ENCODE measurements around the gene LRRFIP2.
"Not testable (repeated sequence)": the region's sequence is repeated elsewhere in the genome, so short reads cannot be mapped to it uniquely, and the experiment has no call there.

LRRFIP2 gene

GRCh38 chr3:37056826-37057225 lies 117.6 kb downstream of the LRRFIP2 start:
- TF ChIP-seq JUND (IDR thresholded peaks at IDR 0.05; ENCODE audit: low read depth), result no peak
- in situ Hi-C loops (cut with HindIII; ENCODE audit: low pct_unique_long_range_greater_than_20kb, low sequenced_read_pairs), result no loop called here
- no peak for DNase-seq (ENCODE audit: low read depth in 1 of 2, low spot score in 1 of 2)

GRCh38 chr3:37055077-37055476 lies 119.3 kb downstream of the LRRFIP2 start:
- not testable (repeated sequence) for DNase-seq (ENCODE audit: low read depth in 1 of 2, low spot score in 1 of 2)

GRCh38 chr3:37054370-37054769 lies 120.0 kb downstream of the LRRFIP2 start:
- in situ Hi-C loops (cut with HindIII; ENCODE audit: low pct_unique_long_range_greater_than_20kb, low sequenced_read_pairs), result no loop called here
- no peak for TF ChIP-seq JUND (IDR thresholded peaks at IDR 0.05; ENCODE audit: low read depth)
- no peak for DNase-seq (ENCODE audit: low read depth in 1 of 2, low spot score in 1 of 2)

More at GRCh38 chr3:37055077-37055476, 119.3 kb downstream of the LRRFIP2 start:
- in situ Hi-C loops (cut with HindIII; ENCODE audit: low pct_unique_long_range_greater_than_20kb, low sequenced_read_pairs), result not testable (repeated sequence)

- in situ Hi-C loops (cut with HindIII; ENCODE audit: low pct_unique_long_range_greater_than_20kb, low sequenced_read_pairs), result no loop called here
- DNase-seq (ENCODE audit: low read depth in 1 of 2, low spot score in 1 of 2), result no peak
- TF ChIP-seq JUND (IDR thresholded peaks at IDR 0.05; ENCODE audit: low read depth), result no peak
Observed at GRCh38 chr3:37053753-37054152, 120.6 kb downstream of the LRRFIP2 start.

- no peak for DNase-seq (ENCODE audit: low read depth in 1 of 2, low spot score in 1 of 2)
- in situ Hi-C loops (cut with HindIII; ENCODE audit: low pct_unique_long_range_greater_than_20kb, low sequenced_read_pairs), result no loop called here
- TF ChIP-seq JUND (IDR thresholded peaks at IDR 0.05; ENCODE audit: low read depth), result no peak
Observed at GRCh38 chr3:37053337-37053736, 121.0 kb downstream of the LRRFIP2 start.

- in situ Hi-C loops (cut with HindIII; ENCODE audit: low pct_unique_long_range_greater_than_20kb, low sequenced_read_pairs), result no loop called here
- TF ChIP-seq JUND (IDR thresholded peaks at IDR 0.05; ENCODE audit: low read depth), result no peak
- DNase-seq (ENCODE audit: low read depth in 1 of 2, low spot score in 1 of 2), result no peak
Observed at GRCh38 chr3:37052860-37053259, 121.5 kb downstream of the LRRFIP2 start.

- TF ChIP-seq JUND (IDR thresholded peaks at IDR 0.05; ENCODE audit: low read depth), result no peak
- in situ Hi-C loops (cut with HindIII; ENCODE audit: low pct_unique_long_range_greater_than_20kb, low sequenced_read_pairs), result no loop called here
- no peak for DNase-seq (ENCODE audit: low read depth in 1 of 2, low spot score in 1 of 2)
Observed at GRCh38 chr3:37050282-37050681, 124.1 kb downstream of the LRRFIP2 start.

- DNase-seq (ENCODE audit: low read depth in 1 of 2, low spot score in 1 of 2); in situ Hi-C loops (cut with HindIII; ENCODE audit: low pct_unique_long_range_greater_than_20kb, low sequenced_read_pairs): not testable (repeated sequence)
Observed at GRCh38 chr3:37042712-37043111, 131.7 kb downstream of the LRRFIP2 start.

- no peak for TF ChIP-seq JUND (IDR thresholded peaks at IDR 0.05; ENCODE audit: low read depth)
- no peak for DNase-seq (ENCODE audit: low read depth in 1 of 2, low spot score in 1 of 2)
- in situ Hi-C loops (cut with HindIII; ENCODE audit: low pct_unique_long_range_greater_than_20kb, low sequenced_read_pairs), result no loop called here
Observed at GRCh38 chr3:37041546-37042195, 132.7 kb downstream of the LRRFIP2 start.

GRCh38 chr3:37040231-37040630 lies 134.2 kb downstream of the LRRFIP2 start:
- no peak for TF ChIP-seq JUND (IDR thresholded peaks at IDR 0.05; ENCODE audit: low read depth)
- in situ Hi-C loops (cut with HindIII; ENCODE audit: low pct_unique_long_range_greater_than_20kb, low sequenced_read_pairs), result no loop called here
- no peak for DNase-seq (ENCODE audit: low read depth in 1 of 2, low spot score in 1 of 2)

- TF ChIP-seq JUND (IDR thresholded peaks at IDR 0.05; ENCODE audit: low read depth), result no peak
- in situ Hi-C loops (cut with HindIII; ENCODE audit: low pct_unique_long_range_greater_than_20kb, low sequenced_read_pairs), result no loop called here
- DNase-seq (ENCODE audit: low read depth in 1 of 2, low spot score in 1 of 2), result no peak
Observed at GRCh38 chr3:37039161-37039846, 135.1 kb downstream of the LRRFIP2 start.

- no peak for TF ChIP-seq JUND (IDR thresholded peaks at IDR 0.05; ENCODE audit: low read depth)
- no peak for DNase-seq (ENCODE audit: low read depth in 1 of 2, low spot score in 1 of 2)
- in situ Hi-C loops (cut with HindIII; ENCODE audit: low pct_unique_long_range_greater_than_20kb, low sequenced_read_pairs), result no loop called here
Observed at GRCh38 chr3:37037352-37037751, 137.0 kb downstream of the LRRFIP2 start.

GRCh38 chr3:37032961-37033360 lies 141.4 kb downstream of the LRRFIP2 start:
- DNase-seq (ENCODE audit: low read depth in 1 of 2, low spot score in 1 of 2), result no peak
- TF ChIP-seq JUND (IDR thresholded peaks at IDR 0.05; ENCODE audit: low read depth), result no peak
- in situ Hi-C loops (cut with HindIII; ENCODE audit: low pct_unique_long_range_greater_than_20kb, low sequenced_read_pairs), result no loop called here
